22Rv1 (cell line): Measurements from ENCODE around the gene RPL26.

Experiments
- CTCF ChIP-seq: fragments of 450-650 bp; IDR thresholded peaks from 2 replicates; pipeline ENCODE4 v1.5.1; 2017; ENCODE audit warnings: mild to moderate bottlenecking
- ZFX ChIP-seq: fragments of 450-650 bp; IDR thresholded peaks from 2 replicates; pipeline ENCODE4 v1.6.1; 2017; ENCODE audit warnings: antibody characterized with exemption, borderline replicate concordance

GRCh38 chr17:8360751-8361150 lies 22.2 kb downstream of the RPL26 start:
- TF ChIP-seq CTCF (no peak), ZFX (no peak)
